A673 (cell line): ENCODE measurements around the gene CCDC86.

ENCODE experiments used
- CTCF ChIP-seq: fragments of 300-800, 200-600 bp; sonication (generic); conservative IDR thresholded peaks from 2 replicates; pipeline ENCODE4 v1.5.1; 2017; ENCODE audit warnings: low read depth, mild to moderate bottlenecking, antibody characterized with exemption, low read length, moderate library complexity, mixed read lengths
- EZH2 ChIP-seq: fragments of 200-600 bp; sonication (generic); IDR thresholded peaks from 2 replicates; pipeline ENCODE4 v1.6.1; 2017; ENCODE audit warnings: borderline replicate concordance, low read depth, mild to moderate bottlenecking, mixed read lengths, antibody characterized with exemption, low read length; ENCODE audit not compliant: poor library complexity, severe bottlenecking

GRCh38 chr11:60863550-60864521, 21.9 kb downstream of the CCDC86 start:
- TF ChIP-seq CTCF (no peak), EZH2 (no peak)
